GM19395 (cell line): ENCODE data around the gene MRNIP.

Experiments used
- ATAC-seq: cut with Tn5 transposase; IDR thresholded peaks from one replicate; pipeline ENCODE4 v1.9.1; 2021; ENCODE audit warnings: mild to moderate bottlenecking, moderate library complexity; ENCODE audit not compliant: unreplicated experiment

The MRNIP gene

DNA sequence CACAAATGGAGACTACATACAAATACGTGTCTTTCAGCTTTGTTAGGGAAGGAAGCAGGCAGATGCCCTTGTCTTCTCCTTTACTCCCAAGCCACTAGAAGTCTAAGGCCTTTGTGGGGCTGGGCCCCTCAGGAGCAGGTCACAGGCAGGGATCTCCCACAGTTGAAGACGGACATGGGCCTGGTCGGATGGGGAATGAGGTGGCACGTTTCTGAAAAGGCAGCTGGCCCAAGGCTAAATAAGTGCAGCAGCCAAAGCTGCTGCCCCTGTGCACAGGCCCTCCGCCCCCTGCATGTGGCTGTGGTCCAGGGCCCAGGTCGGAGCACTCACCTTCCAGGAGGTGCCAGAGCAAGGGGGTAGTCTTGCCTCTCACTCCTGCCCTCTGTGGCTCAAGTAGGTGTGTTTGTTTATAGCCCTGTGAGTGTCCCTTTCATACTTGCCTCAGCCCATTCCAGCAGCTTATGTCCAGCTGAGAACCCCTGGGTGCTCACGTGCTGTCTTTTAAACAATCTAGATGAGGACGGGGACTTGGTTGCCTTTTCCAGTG lies 36.1 kb downstream of the MRNIP start:
- ATAC-seq = no peak

GRCh38 chr5:179822059-179822432 lies 36.6 kb downstream of the MRNIP start:
- ATAC-seq = no peak

GRCh38 chr5:179821298-179822058 lies 37.1 kb downstream of the MRNIP start:
- peak; percentile 58 for ATAC-seq

DNA sequence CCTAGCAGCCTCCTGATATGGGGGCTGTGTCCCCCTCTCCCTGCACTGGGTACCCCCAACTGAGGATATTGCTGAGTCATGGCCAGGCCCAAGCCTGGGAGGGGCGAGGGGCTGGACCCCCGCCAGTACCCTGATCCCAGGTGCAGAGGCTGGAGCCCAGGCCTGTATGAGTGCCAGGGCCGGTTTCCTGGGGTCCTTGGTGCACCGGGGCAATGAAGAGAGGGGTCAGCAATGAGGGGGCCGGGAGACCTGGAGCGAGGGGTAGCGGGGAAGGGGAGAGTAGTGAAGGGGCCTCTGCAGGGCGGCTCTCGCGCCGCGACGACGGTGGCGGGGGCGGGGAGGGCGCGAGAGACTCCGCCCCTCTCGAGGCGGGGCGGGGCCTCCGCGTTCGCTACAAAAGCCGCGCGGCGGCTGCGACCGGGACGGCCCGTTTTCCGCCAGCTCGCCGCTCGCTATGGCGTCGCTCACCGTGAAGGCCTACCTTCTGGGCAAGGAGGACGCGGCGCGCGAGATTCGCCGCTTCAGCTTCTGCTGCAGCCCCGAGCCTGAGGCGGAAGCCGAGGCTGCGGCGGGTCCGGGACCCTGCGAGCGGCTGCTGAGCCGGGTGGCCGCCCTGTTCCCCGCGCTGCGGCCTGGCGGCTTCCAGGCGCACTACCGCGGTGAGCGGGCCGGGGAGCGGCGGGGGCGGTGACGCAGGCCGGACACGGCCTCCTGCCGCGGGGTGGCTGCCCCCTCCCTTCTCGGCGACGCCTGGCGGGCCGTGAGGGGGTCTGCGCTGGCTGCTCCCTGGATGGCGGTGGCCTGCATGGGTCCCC lies 37.9 kb downstream of the MRNIP start, which contains the start of gene SQSTM1:
SQSTM1 (plus strand) TSS at position 423 of the 815 bp plus-strand sequence; CDS start at position 455, 32 bp downstream.
- peak; percentile 31 for ATAC-seq

DNA sequence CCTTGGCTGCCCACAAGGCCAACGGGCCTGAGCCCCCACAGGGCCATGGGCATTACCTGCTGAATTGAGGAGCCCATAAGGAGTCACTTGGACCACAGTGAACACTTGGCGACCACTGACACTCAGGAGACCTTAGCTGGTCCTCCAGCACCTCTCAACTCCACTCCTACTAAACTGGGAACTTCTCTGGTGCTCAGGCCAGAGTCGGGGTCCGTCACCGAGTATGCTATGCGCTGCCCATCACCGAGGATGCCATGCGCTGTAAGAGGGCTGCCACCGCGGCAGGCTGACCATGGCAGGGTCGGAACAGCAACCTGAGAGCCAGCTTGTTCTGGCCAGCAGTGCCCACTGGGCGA lies 38.5 kb downstream of the MRNIP start:
- no peak for ATAC-seq

DNA sequence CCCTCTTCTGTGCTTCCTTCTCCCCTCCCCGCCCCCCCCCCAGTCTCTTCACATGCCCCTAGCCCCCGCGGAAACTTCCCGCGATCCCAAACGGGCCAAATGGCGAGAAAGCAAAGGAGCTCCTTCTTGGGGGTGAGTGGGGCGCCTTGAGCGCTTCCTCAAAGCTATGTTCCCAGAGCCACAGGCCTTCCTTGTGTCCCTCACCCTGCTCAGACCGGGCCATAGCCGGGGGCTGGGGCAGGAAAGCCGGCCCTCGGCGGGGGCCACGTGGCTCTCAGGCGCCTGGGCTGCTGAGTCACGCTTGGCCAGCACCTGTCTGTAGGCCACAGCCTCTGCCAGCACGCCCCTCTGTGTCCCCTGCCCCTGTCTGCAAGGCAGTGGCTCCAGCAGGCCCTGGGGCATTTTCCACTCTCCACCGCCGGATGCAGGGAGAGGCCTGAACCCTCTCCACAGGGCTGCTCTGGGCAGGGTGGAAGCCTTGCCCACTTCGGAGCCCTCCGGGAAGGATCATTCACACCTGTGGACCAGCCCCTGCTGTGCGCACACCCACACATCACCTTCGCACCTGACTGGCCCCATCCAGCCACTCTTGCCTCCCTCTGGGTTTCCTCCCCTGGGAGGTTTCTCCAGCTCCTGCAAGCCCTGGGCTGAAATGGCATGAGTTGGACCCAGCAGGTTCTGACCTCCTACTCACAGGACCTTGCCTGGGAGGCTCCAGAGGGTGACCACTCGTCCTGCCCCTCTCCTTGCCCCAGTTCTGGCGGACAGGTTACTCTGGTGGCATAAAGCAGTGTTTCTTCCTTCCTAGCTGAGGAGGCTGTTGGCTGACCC lies 39.1 kb downstream of the MRNIP start:
- ATAC-seq = no peak

GRCh38 chr5:179818746-179819295 lies 39.8 kb downstream of the MRNIP start:
- peak; percentile 59 for ATAC-seq

- ATAC-seq = no peak
Observed at GRCh38 chr5:179817890-179818745, 40.5 kb downstream of the MRNIP start.

DNA sequence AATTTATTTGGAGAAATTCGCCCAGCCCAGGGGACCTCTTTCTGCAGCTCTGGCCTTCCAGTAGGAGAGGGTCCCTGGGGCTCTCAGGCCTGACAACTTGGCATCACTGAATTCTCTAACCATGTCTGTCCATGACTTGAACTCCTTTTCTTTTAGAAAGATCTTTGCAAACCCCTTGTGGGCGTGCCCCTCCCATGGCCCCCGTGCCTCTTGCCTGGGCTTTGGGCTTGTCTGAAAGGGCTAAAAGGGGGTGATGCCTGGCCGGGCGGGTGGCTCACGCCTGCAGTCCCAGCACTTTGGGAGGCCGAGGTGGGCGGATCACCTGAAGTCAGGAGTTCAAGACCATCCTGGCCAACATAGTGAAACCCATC lies 41.2 kb downstream of the MRNIP start:
- no peak for ATAC-seq

DNA sequence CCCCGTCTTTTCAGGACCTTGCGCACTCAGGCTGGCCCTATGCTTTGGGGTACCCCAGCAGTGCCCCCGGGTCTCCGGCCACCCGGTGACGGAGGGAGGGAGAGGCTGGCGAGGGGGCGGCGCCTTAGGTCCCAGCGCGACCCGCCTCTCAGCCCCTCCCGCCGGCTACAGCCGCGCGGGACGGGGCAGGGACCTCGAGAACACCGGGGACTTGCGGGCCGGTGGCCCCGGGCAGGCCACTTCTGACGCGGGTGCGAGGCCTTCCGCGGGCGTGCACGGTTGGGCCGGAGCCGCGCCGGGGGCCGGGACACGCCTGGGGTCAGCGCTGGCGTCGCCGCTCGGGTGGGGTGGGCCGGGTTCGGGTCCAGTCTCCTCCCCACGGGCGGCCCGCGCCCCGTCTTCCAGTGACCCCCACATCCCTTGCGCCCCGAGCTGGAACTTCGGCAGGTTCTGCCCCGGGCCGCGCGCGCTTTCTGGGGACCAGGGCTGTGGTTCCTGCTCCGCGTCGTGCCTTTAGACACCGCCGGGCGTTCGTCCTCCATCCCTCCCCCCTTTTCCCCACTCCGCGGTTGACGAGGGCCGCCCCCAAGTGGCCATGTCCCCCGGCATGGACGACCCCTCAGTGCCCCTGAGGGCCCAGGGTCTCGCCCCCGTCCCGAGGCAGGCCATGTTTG lies 41.7 kb downstream of the MRNIP start:
- no peak for ATAC-seq

DNA sequence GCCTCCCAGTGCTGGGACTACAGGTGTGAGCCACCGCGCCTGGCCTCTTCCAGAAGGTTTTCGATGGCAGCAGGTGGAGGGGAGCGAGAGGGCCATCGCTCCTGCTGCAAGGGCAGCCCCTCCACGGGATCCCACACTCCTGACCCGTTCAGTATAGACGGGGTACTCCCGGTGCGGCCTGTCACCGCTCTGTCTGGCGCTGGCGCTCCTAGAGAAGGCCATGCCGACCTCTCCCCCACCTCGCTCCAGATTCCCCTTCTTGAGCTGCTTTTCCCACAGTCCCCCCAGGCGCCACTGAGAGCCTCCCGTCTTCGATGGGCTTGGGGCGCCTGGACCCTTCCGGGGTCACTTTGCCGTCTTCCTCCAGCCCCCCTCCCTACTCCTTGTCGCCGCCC lies 42.2 kb downstream of the MRNIP start:
- ATAC-seq = no peak

GRCh38 chr5:179815491-179816249 lies 42.9 kb downstream of the MRNIP start:
- no peak for ATAC-seq

- ATAC-seq = no peak
Observed at GRCh38 chr5:179814090-179814489, 44.5 kb downstream of the MRNIP start.

DNA sequence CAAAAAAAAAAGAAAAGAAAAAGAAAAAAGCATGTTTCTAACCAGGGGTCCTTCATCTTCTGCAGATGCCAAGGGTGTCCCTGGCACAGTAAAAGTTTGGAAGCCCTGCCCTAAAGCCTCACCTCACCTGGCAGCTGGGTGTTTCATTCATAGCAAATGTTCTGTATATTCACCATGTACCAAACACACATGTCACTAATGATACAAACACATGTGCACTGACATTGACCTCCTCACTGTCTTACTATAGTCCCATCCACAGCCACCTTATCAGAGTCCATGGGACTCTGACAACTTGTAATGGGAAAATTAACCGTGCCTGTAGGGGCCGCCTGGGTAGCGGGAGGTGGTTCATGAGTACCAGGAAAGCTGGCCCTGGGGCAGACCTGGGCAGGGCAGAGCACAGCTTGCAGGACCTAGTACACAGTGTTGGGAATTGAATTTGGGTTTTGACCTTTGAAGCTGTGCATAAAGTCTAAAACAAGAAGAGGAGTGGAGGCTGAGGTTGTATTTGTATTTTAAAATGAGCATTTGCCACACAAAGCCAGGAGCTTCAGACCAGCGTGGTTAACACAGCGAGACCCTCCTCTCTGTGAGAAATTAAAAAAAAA lies 45.5 kb downstream of the MRNIP start:
- no peak for ATAC-seq

- no peak for ATAC-seq
Observed at GRCh38 chr5:179812135-179812825, 46.3 kb downstream of the MRNIP start.

GRCh38 chr5:179806250-179807048 lies 52.2 kb downstream of the MRNIP start, which contains the start of gene MGAT4B:
TSS of gene MGAT4B (minus strand) at chr5:179806866. CDS start at chr5:179806583, 283 bp downstream.
- peak; percentile 64 for ATAC-seq
